Measurements from ENCODE around the gene ZSWIM6. TPM values are rescaled to one million over a fixed set of nuclear protein-coding genes. Genes with fewer than 3 reads are reported as not detected.

Gene ZSWIM6
- total and polyA plus RNA-seq, 4 donors = 5.9 to 21.6 (median 13.3) TPM

DNA sequence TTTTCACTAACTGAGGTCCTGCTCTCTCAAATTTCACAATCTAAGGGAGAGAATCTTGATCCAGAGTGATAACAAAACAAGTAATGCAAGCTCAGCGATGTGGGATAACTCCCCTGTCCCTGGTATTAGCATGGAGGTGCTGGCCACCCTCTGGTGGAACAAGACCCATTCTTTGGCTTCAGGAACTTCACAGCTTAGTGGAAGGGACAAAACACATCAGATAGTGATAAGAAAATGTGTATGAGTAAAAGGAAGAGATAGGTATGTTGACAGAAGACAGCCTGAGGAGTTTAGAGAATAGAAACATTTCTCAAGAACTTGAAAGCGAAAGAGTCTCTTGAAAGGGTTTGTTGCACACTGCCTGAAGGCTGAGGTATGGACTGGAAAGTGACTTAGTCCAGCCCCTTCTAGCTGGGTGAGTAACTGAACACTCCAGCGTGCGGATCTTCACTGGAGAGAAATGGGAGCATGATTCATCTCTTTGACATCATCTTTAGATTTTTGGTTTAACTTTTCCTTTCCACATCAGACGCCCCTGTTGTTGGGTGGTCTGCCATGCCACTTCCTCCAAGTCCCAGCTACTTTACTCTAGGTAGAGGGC lies 25.4 kb upstream of the ZSWIM6 start:
- Histone ChIP-seq H3K9ac (ENCODE audit: insufficient read depth in 1 of 2, low read length in 2 of 2) (no peak overlapping the region), H3K36me3 (ENCODE audit: control insufficient read depth in 4 of 4, insufficient read depth in 4 of 4, low read length in 4 of 4) (no peaks in the 10 kb centered on the region), H3K27me3 (ENCODE audit: control insufficient read depth in 3 of 3, insufficient read depth in 3 of 3, low read length in 2 of 3) (no peaks in the 10 kb centered on the region), H3K27ac (ENCODE audit: low read depth in 1 of 2, low read length in 1 of 2) (no peak overlapping the region), H3K9me3 (ENCODE audit: control insufficient read depth in 4 of 4, insufficient read depth in 3 of 4, low read length in 3 of 4) (no peaks in the 10 kb centered on the region), H3K4me3 (no peak overlapping the region), H3K4me1 (ENCODE audit: control insufficient read depth in 5 of 5, insufficient read depth in 5 of 5, low read length in 5 of 5) (peaks cover 0 to 37% (median 6%) of the 10 kb centered on the region in 5 donors)
- no peak for DNase-seq
- 80 to 84% methylated on average over 5 of the region's 5 CpGs for WGBS, 2 donors
- TF ChIP-seq, protein P1, sequence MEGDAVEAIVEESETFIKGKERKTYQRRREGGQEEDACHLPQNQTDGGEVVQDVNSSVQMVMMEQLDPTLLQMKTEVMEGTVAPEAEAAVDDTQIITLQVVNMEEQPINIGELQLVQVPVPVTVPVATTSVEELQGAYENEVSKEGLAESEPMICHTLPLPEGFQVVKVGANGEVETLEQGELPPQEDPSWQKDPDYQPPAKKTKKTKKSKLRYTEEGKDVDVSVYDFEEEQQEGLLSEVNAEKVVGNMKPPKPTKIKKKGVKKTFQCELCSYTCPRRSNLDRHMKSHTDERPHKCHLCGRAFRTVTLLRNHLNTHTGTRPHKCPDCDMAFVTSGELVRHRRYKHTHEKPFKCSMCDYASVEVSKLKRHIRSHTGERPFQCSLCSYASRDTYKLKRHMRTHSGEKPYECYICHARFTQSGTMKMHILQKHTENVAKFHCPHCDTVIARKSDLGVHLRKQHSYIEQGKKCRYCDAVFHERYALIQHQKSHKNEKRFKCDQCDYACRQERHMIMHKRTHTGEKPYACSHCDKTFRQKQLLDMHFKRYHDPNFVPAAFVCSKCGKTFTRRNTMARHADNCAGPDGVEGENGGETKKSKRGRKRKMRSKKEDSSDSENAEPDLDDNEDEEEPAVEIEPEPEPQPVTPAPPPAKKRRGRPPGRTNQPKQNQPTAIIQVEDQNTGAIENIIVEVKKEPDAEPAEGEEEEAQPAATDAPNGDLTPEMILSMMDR (IDR thresholded peaks at IDR 0.05; ENCODE audit: control extremely low read depth, extremely low read depth) = no peak
- ATAC-seq (ENCODE audit: insufficient read depth, low FRiP score) = no peak

DNA sequence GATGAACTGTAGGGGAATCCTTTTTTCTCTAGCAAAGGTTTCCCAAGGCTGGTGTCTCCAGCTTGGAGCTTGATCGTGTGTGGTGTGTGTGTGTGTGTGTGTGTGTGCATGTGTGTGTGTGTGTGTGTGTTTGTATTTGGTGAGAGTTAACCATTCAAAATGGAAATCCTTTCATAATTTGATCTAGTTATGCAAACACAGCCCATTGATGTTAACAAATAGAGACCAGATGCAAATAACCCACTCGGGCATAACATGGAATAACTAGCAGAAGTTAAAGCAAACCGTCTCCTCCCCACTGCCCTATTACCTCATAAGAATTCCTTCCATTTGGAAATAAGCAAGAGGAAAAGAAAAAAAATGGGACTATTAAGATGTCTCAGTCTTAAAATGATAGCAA lies 24.9 kb upstream of the ZSWIM6 start:
- Histone ChIP-seq H3K27me3 (ENCODE audit: control insufficient read depth in 3 of 3, insufficient read depth in 3 of 3, low read length in 2 of 3) (no peaks in the 10 kb centered on the region), H3K4me3 (no peak overlapping the region), H3K9ac (ENCODE audit: insufficient read depth in 1 of 2, low read length in 2 of 2) (no peak overlapping the region), H3K9me3 (ENCODE audit: control insufficient read depth in 4 of 4, insufficient read depth in 3 of 4, low read length in 3 of 4) (no peaks in the 10 kb centered on the region), H3K36me3 (ENCODE audit: control insufficient read depth in 4 of 4, insufficient read depth in 4 of 4, low read length in 4 of 4) (no peaks in the 10 kb centered on the region), H3K4me1 (ENCODE audit: control insufficient read depth in 5 of 5, insufficient read depth in 5 of 5, low read length in 5 of 5) (peaks cover 0 to 31% (median 4%) of the 10 kb centered on the region in 5 donors), H3K27ac (ENCODE audit: low read depth in 1 of 2, low read length in 1 of 2) (no peak overlapping the region)
- TF ChIP-seq, protein P1 (IDR thresholded peaks at IDR 0.05; ENCODE audit: control extremely low read depth, extremely low read depth) = no peak
- 92% methylated on average over 3 of the region's 3 CpGs for WGBS, 2 donors
- DNase-seq = no peak
- no peak for ATAC-seq (ENCODE audit: insufficient read depth, low FRiP score)

DNA sequence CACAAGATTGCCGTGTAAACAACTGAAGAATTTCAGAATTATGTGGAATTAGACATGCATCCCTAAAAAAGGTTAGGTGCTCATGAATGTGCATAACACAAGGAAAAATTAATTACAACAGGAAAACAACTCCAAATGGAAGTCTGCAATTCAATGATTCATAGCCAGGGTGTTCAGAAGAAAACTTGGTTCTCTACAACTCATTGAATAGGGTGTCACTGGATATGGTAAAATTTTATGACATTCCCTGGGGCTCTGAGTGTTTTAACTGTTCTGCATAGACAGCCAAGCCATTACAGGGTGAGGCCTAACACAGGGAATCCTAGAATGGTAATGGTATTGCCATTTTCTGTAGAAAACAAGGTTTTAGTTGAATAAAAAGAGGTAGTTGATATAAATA lies 24.4 kb upstream of the ZSWIM6 start:
- Histone ChIP-seq H3K27me3 (ENCODE audit: control insufficient read depth in 3 of 3, insufficient read depth in 3 of 3, low read length in 2 of 3) (no peaks in the 10 kb centered on the region), H3K36me3 (ENCODE audit: control insufficient read depth in 4 of 4, insufficient read depth in 4 of 4, low read length in 4 of 4) (no peaks in the 10 kb centered on the region), H3K9ac (ENCODE audit: insufficient read depth in 1 of 2, low read length in 2 of 2) (no peak overlapping the region), H3K9me3 (ENCODE audit: control insufficient read depth in 4 of 4, insufficient read depth in 3 of 4, low read length in 3 of 4) (no peaks in the 10 kb centered on the region), H3K4me3 (no peak overlapping the region), H3K4me1 (ENCODE audit: control insufficient read depth in 5 of 5, insufficient read depth in 5 of 5, low read length in 5 of 5) (peaks cover 0 to 27% (median 4%) of the 10 kb centered on the region in 5 donors), H3K27ac (ENCODE audit: low read depth in 1 of 2, low read length in 1 of 2) (no peak overlapping the region)
- ATAC-seq (ENCODE audit: insufficient read depth, low FRiP score) (no peak), DNase-seq (no peak)
- 98% methylated on average over 1 of the region's 1 CpG for WGBS, 2 donors
- TF ChIP-seq, protein P1 (IDR thresholded peaks at IDR 0.05; ENCODE audit: control extremely low read depth, extremely low read depth) = no peak

DNA sequence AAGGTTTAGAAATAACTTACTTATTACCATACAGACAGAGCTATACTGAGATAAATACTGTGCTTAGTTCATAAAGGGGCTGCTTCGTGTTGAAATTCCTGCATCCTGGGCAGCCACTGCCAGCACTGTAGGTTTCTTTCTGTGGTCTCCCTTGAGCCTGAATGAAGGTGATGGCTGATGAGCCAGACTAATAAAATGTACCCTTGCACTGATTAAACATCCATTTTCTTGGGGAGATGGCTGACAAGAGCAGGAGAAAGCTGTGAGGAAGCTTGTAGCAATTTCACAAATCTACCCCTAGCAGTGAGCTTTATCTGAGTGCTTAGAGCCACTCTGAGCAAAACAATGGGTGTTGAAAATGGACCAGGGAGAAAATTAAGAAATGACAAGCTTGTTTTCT lies 23.3 kb upstream of the ZSWIM6 start:
- H3K9me3 ChIP-seq (ENCODE audit: control insufficient read depth in 4 of 4, insufficient read depth in 3 of 4, low read length in 3 of 4) = no peaks in the 10 kb centered on the region
- no peaks in the 10 kb centered on the region for H3K36me3 ChIP-seq (ENCODE audit: control insufficient read depth in 4 of 4, insufficient read depth in 4 of 4, low read length in 4 of 4)
- TF ChIP-seq, protein P1 (IDR thresholded peaks at IDR 0.05; ENCODE audit: control extremely low read depth, extremely low read depth) = no peak
- no peak for ATAC-seq (ENCODE audit: insufficient read depth, low FRiP score)
- H3K4me3 ChIP-seq = no peak overlapping the region
- peaks cover 0 to 16% (median 5%) of the 10 kb centered on the region in 5 donors for H3K4me1 ChIP-seq (ENCODE audit: control insufficient read depth in 5 of 5, insufficient read depth in 5 of 5, low read length in 5 of 5)
- H3K27me3 ChIP-seq (ENCODE audit: control insufficient read depth in 3 of 3, insufficient read depth in 3 of 3, low read length in 2 of 3) = no peaks in the 10 kb centered on the region
- DNase-seq = no peak
- H3K9ac ChIP-seq (ENCODE audit: insufficient read depth in 1 of 2, low read length in 2 of 2) = no peak overlapping the region
- no peak overlapping the region for H3K27ac ChIP-seq (ENCODE audit: low read depth in 1 of 2, low read length in 1 of 2)
- 77 to 78% methylated on average over 1 of the region's 1 CpG for WGBS, 2 donors

Data from lung (tissue), 12 donors.